GM18507 (cell line): ENCODE measurements around the gene XRCC4.

Experiments
- DNase-seq: peaks from one replicate; pipeline ENCODE4 v3.0.0; 2011; ENCODE audit warnings: low read depth; ENCODE audit not compliant: insufficient read length; ENCODE audit errors: extremely low spot score
- FAIRE-seq: peaks from 2 replicates; lab custom pipeline; 2011; peaks lifted over from hg19 to GRCh38; lab: Jason Lieb, UNC

XRCC4 gene

GRCh38 chr5:83167538-83167937 lies 90.2 kb downstream of the XRCC4 start:
- no peak for FAIRE-seq

GRCh38 chr5:83169571-83170337 lies 92.4 kb downstream of the XRCC4 start:
- FAIRE-seq (no peak), DNase-seq (no peak)

More at GRCh38 chr5:83167538-83167937, 90.2 kb downstream of the XRCC4 start:
- DNase-seq, result no peak

- FAIRE-seq, result no peak
These were observed 94.7 kb downstream of the XRCC4 start for GRCh38 chr5:83172011-83172410.

GRCh38 chr5:83172655-83173054 lies 95.3 kb downstream of the XRCC4 start:
- FAIRE-seq (no peak), DNase-seq (no peak)

More at GRCh38 chr5:83172011-83172410, 94.7 kb downstream of the XRCC4 start:
- DNase-seq, result no peak

GRCh38 chr5:83173826-83174225 lies 96.5 kb downstream of the XRCC4 start:
- DNase-seq (no peak), FAIRE-seq (no peak)

GRCh38 chr5:83177803-83178202 lies 100.5 kb downstream of the XRCC4 start:
- DNase-seq, result no peak
- FAIRE-seq, result no peak

- DNase-seq (no peak), FAIRE-seq (no peak)
These were observed 102.6 kb downstream of the XRCC4 start for GRCh38 chr5:83179966-83180365.

- no peak for FAIRE-seq
These were observed 107.2 kb downstream of the XRCC4 start for GRCh38 chr5:83184534-83184933.

GRCh38 chr5:83192947-83193346 lies 115.6 kb downstream of the XRCC4 start:
- DNase-seq (no peak), FAIRE-seq (no peak)

More at GRCh38 chr5:83184534-83184933, 107.2 kb downstream of the XRCC4 start:
- no peak for DNase-seq

GRCh38 chr5:83197326-83197967 lies 120.1 kb downstream of the XRCC4 start:
- no peak for DNase-seq
- FAIRE-seq, result no peak

GRCh38 chr5:83199126-83199525 lies 121.8 kb downstream of the XRCC4 start:
- FAIRE-seq (no peak), DNase-seq (no peak)

- FAIRE-seq (no peak), DNase-seq (no peak)
These were observed 127.3 kb downstream of the XRCC4 start for GRCh38 chr5:83204651-83205050.

- no peak for DNase-seq
- FAIRE-seq, result no peak
These were observed 132.6 kb downstream of the XRCC4 start for GRCh38 chr5:83209963-83210362.

- no peak for DNase-seq
- FAIRE-seq, result no peak
These were observed 141.7 kb downstream of the XRCC4 start for GRCh38 chr5:83219077-83219476.

GRCh38 chr5:83219495-83219894 lies 142.1 kb downstream of the XRCC4 start:
- DNase-seq (no peak), FAIRE-seq (no peak)

- FAIRE-seq (no peak), DNase-seq (no peak)
These were observed 143.0 kb downstream of the XRCC4 start for GRCh38 chr5:83220331-83220730.

GRCh38 chr5:83222906-83223305 lies 145.6 kb downstream of the XRCC4 start:
- no peak for FAIRE-seq

GRCh38 chr5:83227611-83228010 lies 150.3 kb downstream of the XRCC4 start:
- no peak for DNase-seq
- FAIRE-seq, result no peak

More at GRCh38 chr5:83222906-83223305, 145.6 kb downstream of the XRCC4 start:
- DNase-seq, result no peak

- DNase-seq (no peak), FAIRE-seq (no peak)
These were observed 153.2 kb downstream of the XRCC4 start for GRCh38 chr5:83230511-83230910.

- DNase-seq (no peak), FAIRE-seq (no peak)
These were observed 167.2 kb downstream of the XRCC4 start for GRCh38 chr5:83244516-83244915.

GRCh38 chr5:83245037-83245436 lies 167.7 kb downstream of the XRCC4 start:
- FAIRE-seq (no peak), DNase-seq (no peak)
